IMR-90 (cell line): ENCODE measurements around the gene PYROXD2. TPM values are rescaled to one million over a fixed set of nuclear protein-coding genes. Genes with fewer than 3 reads are reported as not detected.

ENCODE experiments used
- ATAC-seq: fragments of 200-7000 bp; cut with Tn5 transposase; 2 replicates; pipeline ENCODE4 v1.9.1; 2020; ENCODE audit warnings: low read depth, mild to moderate bottlenecking, moderate library complexity
- BruUV-seq: library from RNA; stranded (reverse); fragments of 400-500 nt; replicated peaks from 2 replicates; lab custom pipeline; 2021; lab: Mats Ljungman, UMichigan
- CTCF ChIA-PET: fragments of 300-600 bp; formaldehyde crosslinking; extraction: SDS; loops from one replicate; lab custom pipeline; 2021; ENCODE audit warnings: antibody characterized with exemption; lab: Yijun Ruan, JAX
- POLR2A ChIA-PET: fragments of 300-600 bp; sonication (Branson Sonifier 250); formaldehyde crosslinking; loops from one replicate; lab custom pipeline; 2022; ENCODE audit warnings: antibody characterized with exemption; ENCODE audit not compliant: unreplicated experiment; lab: Charles Lee
- DNase-seq: peaks from one replicate; pipeline ENCODE4 v3.0.0; 2013
- H2AFZ ChIP-seq: replicated peaks from 2 replicates; pipeline ENCODE3; 2013; ENCODE audit warnings: low read length, mild to moderate bottlenecking; ENCODE audit not compliant: poor library complexity
- H2AK5ac ChIP-seq: 2 replicates; pipeline ENCODE4 v1.6.1; 2013; ENCODE audit warnings: low read depth, low read length, inconsistent platforms
- H2AK9ac ChIP-seq: replicated peaks from 2 replicates; pipeline ENCODE3; 2013; ENCODE audit warnings: mild to moderate bottlenecking, low read depth, low read length, moderate library complexity; ENCODE audit not compliant: poor library complexity
- H2BK120ac ChIP-seq: 2 replicates; pipeline ENCODE4 v1.6.1; 2013; ENCODE audit warnings: low read depth, low read length, inconsistent platforms
- H2BK15ac ChIP-seq: 3 replicates; pipeline ENCODE4 v1.6.1; 2013; ENCODE audit warnings: low read depth, low read length, inconsistent platforms
- H2BK20ac ChIP-seq: 2 replicates; pipeline ENCODE4 v1.6.1; 2013; ENCODE audit warnings: low read depth, mild to moderate bottlenecking, inconsistent platforms, low read length, moderate library complexity
- H2BK5ac ChIP-seq: 2 replicates; pipeline ENCODE4 v1.6.1; 2013; ENCODE audit warnings: mild to moderate bottlenecking, low read depth, low read length, inconsistent platforms; ENCODE audit not compliant: poor library complexity, severe bottlenecking
- H3K14ac ChIP-seq: replicated peaks from 2 replicates; pipeline ENCODE4 v1.6.1; 2013; ENCODE audit warnings: low read depth, low read length, inconsistent platforms
- H3K18ac ChIP-seq: 2 replicates; pipeline ENCODE4 v1.6.1; 2013; ENCODE audit warnings: low read depth, low read length, control low read depth
- H3K23ac ChIP-seq: 2 replicates; pipeline ENCODE4 v1.6.1; 2013; ENCODE audit warnings: low read depth, low read length, inconsistent platforms
- H3K27ac ChIP-seq: 2 replicates; pipeline ENCODE4 v1.5.1; 2013; ENCODE audit warnings: mild to moderate bottlenecking, control low read depth, low read length; ENCODE audit not compliant: insufficient read depth
- H3K27me3 ChIP-seq: 2 replicates; pipeline ENCODE4 v1.6.1; 2013; ENCODE audit warnings: low read length; ENCODE audit not compliant: control insufficient read depth, insufficient read depth
- H3K36me3 ChIP-seq: 2 replicates; pipeline ENCODE4 v1.6.1; 2013; ENCODE audit warnings: low read length, mixed read lengths; ENCODE audit not compliant: control insufficient read depth, insufficient read depth
- H3K4ac ChIP-seq: 2 replicates; pipeline ENCODE4 v1.6.1; 2013; ENCODE audit warnings: low read depth, low read length, inconsistent platforms
- H3K4me1 ChIP-seq: 2 replicates; pipeline ENCODE4 v1.6.1; 2013; ENCODE audit warnings: low read length, mixed read lengths; ENCODE audit not compliant: control insufficient read depth, insufficient read depth
- H3K4me2 ChIP-seq: 2 replicates; pipeline ENCODE4 v1.6.1; 2013; ENCODE audit warnings: low read depth, mild to moderate bottlenecking, control low read depth, low read length, moderate library complexity
- H3K4me3 ChIP-seq: 2 replicates; pipeline ENCODE4 v1.5.1; 2013; ENCODE audit warnings: low read depth, mild to moderate bottlenecking, control low read depth, low read length, moderate library complexity; ENCODE audit not compliant: insufficient read depth
- H3K56ac ChIP-seq: 2 replicates; pipeline ENCODE4 v1.6.1; 2013; ENCODE audit warnings: low read length, inconsistent platforms; ENCODE audit not compliant: insufficient read depth; ENCODE audit errors: extremely low read depth
- H3K79me1 ChIP-seq, 2 experiments: 2 replicates each; pipeline ENCODE4 v1.6.1; 2013; ENCODE audit warnings: low read length in 2 of 2, inconsistent platforms in 1 of 2, low read depth in 1 of 2
- H3K9ac ChIP-seq: 2 replicates; pipeline ENCODE4 v1.6.1; 2013; ENCODE audit warnings: low read depth, low read length, control low read depth
- H3K9me1 ChIP-seq: 2 replicates; pipeline ENCODE4 v1.6.1; 2013; ENCODE audit warnings: low read length, inconsistent platforms; ENCODE audit not compliant: insufficient read depth
- H3K9me3 ChIP-seq: 2 replicates; pipeline ENCODE4 v1.6.1; 2013; ENCODE audit warnings: low read length; ENCODE audit not compliant: control insufficient read depth, insufficient read depth
- H4K20me1 ChIP-seq: 2 replicates; pipeline ENCODE4 v1.6.1; 2013; ENCODE audit warnings: low read length, inconsistent platforms; ENCODE audit not compliant: insufficient read depth
- H4K5ac ChIP-seq: 2 replicates; pipeline ENCODE4 v1.6.1; 2013; ENCODE audit warnings: mild to moderate bottlenecking, low read depth, low read length, control low read depth
- H4K8ac ChIP-seq, 2 experiments: 2 replicates each; pipeline ENCODE4 v1.6.1; 2013; ENCODE audit warnings: low read depth in 2 of 2, low read length in 2 of 2, control low read depth in 1 of 2, inconsistent platforms in 1 of 2
- H4K91ac ChIP-seq: 2 replicates; pipeline ENCODE4 v1.6.1; 2013; ENCODE audit warnings: low read depth, low read length, inconsistent platforms; ENCODE audit not compliant: insufficient read depth
- FOS ChIP-seq: fragments of 150-350 bp; IDR thresholded peaks from 2 replicates; pipeline ENCODE4 v1.6.1; 2016; ENCODE audit warnings: low read depth, low read length
- RAD21 ChIP-seq: IDR thresholded peaks from 2 replicates; pipeline ENCODE4 v1.6.1; 2012; ENCODE audit warnings: low read length, improper control_type of control experiment
- RFX5 ChIP-seq: IDR thresholded peaks from 2 replicates; pipeline ENCODE4 v1.8.0; 2012; ENCODE audit warnings: low read depth, mild to moderate bottlenecking, low read length, moderate library complexity
- WGBS, 2 experiments: methylation state at CpG; one replicate each; pipeline versions ENCODE4 v1.1.5 to v1.1.7; 2013; ENCODE audit warnings: missing lambda C conversion rate in 2 of 2; ENCODE audit not compliant: insufficient read length in 1 of 2; ENCODE audit errors: extremely low coverage in 2 of 2; 5-methylcytosine and 5-hydroxymethylcytosine counted together
- dilution Hi-C: fragments of 300-500 bp; cut with HindIII; formaldehyde crosslinking; loops from one replicate; pipeline ENCODE4 v1.14.3; 2018; ENCODE audit warnings: low sequenced_read_pairs; ENCODE audit not compliant: unreplicated experiment
- in situ Hi-C: fragments of 300-500 bp; cut with MboI; formaldehyde crosslinking; loops from 3 replicates; pipeline ENCODE4 v1.14.3; 2019; ENCODE audit warnings: low sequenced_read_pairs, inconsistent platforms, mixed read lengths
- intact Hi-C: fragments of 100-400 bp; cut with micrococcal nuclease; formaldehyde crosslinking; loops from 2 replicates; pipeline ENCODE4 v1.10.0; 2022
- polyA plus RNA-seq, 3 experiments: library from polyadenylated mRNA; depleted of rRNA; stranded (reverse); fragments of >200 nt; gene quantifications; 2 replicates each; pipeline ENCODE4 v1.2.3, GENCODE V29; 2012; ENCODE audit warnings: low replicate concordance in 1 of 3
- total RNA-seq: library from RNA; depleted of rRNA; stranded (reverse); fragments of >200 nt; gene quantifications from 2 replicates; pipeline ENCODE4 v1.2.3, GENCODE V29; 2012
- TF ChIP-seq, protein P1 (sequence below): conservative IDR thresholded peaks from 2 replicates; pipeline ENCODE4 v1.5.1; 2012; ENCODE audit warnings: mild to moderate bottlenecking, low read depth, low read length, improper control_type of control experiment

Gene PYROXD2
- total and polyA plus RNA-seq, 2 of the 4 experiments (the other 2 are of a cell fraction), result 6.5 to 16.3 TPM

DNA sequence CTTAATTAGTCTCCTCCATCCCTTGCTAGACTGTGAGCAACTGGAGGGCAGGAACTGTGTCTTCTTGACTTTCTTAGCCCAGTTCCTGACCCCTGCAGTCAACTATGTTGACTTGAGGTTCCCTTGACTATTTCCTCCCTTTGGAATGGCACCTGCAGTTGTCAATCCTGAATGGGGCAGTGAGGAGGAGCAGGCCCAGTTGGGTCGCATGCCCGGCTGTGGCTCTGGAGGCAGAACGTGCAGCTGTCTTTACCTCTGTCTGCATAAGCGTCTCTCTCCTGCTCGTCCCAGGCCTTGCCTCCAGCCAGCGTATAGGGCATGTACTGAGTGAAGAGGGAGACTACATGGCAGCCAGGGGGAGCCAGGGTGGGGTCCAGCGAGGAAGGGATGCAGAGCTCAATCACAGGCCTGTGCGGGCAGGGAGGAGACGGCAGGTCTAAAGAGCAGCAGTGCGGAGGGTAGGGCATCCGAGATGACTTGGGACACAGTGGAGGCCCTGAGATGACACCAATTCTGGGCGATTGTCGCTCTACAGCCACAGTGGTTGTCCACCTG, 26.8 kb downstream of the PYROXD2 start:
- Histone ChIP-seq H4K8ac (no peak overlapping the region), H3K27ac (no peak overlapping the region), H2AFZ (peak overlapping the region; percentile 14), H3K36me3 (peaks cover 17% of the 10 kb centered on the region; the same call in 1 of the 2 replicates), H3K4me1 (peaks cover 6% of the 10 kb centered on the region), H3K9me3 (no peaks in the 10 kb centered on the region), H3K56ac (no peak overlapping the region), H3K79me1 (peaks cover 0 to 4% of the 10 kb centered on the region in 2 experiments; a peak in 1 of 4 replicates), H3K14ac (no peak overlapping the region), H2AK9ac (peak overlapping the region; percentile 28), H2BK120ac (no peak overlapping the region), H3K4me2 (no peak overlapping the region), H3K4ac (no peak overlapping the region), H3K27me3 (no peaks in the 10 kb centered on the region), H3K9ac (no peak overlapping the region), H4K91ac (no peak overlapping the region), H3K23ac (no peak overlapping the region), H2BK15ac (no peak overlapping the region), H3K4me3 (no peak overlapping the region), H4K20me1 (no peaks in the 10 kb centered on the region), H3K18ac (no peak overlapping the region), H2BK5ac (no peak overlapping the region), H2AK5ac (peak overlapping the region; percentile 39; the same call in 1 of the 2 replicates), H2BK20ac (no peak overlapping the region), H4K5ac (no peak overlapping the region), H3K9me1 (peaks cover 12% of the 10 kb centered on the region)
- dilution Hi-C loops, result no loop called here
- BruUV-seq, result no TSS peak
- TF ChIP-seq, protein P1, sequence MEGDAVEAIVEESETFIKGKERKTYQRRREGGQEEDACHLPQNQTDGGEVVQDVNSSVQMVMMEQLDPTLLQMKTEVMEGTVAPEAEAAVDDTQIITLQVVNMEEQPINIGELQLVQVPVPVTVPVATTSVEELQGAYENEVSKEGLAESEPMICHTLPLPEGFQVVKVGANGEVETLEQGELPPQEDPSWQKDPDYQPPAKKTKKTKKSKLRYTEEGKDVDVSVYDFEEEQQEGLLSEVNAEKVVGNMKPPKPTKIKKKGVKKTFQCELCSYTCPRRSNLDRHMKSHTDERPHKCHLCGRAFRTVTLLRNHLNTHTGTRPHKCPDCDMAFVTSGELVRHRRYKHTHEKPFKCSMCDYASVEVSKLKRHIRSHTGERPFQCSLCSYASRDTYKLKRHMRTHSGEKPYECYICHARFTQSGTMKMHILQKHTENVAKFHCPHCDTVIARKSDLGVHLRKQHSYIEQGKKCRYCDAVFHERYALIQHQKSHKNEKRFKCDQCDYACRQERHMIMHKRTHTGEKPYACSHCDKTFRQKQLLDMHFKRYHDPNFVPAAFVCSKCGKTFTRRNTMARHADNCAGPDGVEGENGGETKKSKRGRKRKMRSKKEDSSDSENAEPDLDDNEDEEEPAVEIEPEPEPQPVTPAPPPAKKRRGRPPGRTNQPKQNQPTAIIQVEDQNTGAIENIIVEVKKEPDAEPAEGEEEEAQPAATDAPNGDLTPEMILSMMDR, result no peak
- no peak for TF ChIP-seq RAD21
- TF ChIP-seq FOS, result no peak
- TF ChIP-seq RFX5, result no peak
- ChIA-PET CTCF (no interaction called here), POLR2A (no interaction called here)
- ATAC-seq, result no peak
- in situ Hi-C loops, result no loop called here
- whole genome bisulfite sequencing, 2 experiments, result 97% methylated on average over 10 of the region's 13 CpGs; no CpG with 5 or more reads in 1 of the 2 experiments
- no peak for DNase-seq
- intact Hi-C loops, result no loop called here
